SK-N-SH (cell line): ENCODE measurements around the gene HMG20A. TPM values are rescaled to one million over a fixed set of nuclear protein-coding genes. Genes with fewer than 3 reads are reported as not detected.
A peak's percentile ranks its signal among the peaks of the same experiment; 100 is the strongest.

ENCODE experiments used
- CTCF ChIA-PET: fragments of 300-600, 350-600 bp; formaldehyde crosslinking; extraction: SDS; loops from one replicate; lab custom pipeline; 2021; lab: Yijun Ruan, JAX
- POLR2A ChIA-PET: fragments of 350-600 bp; sonication (Branson Sonifier 250); formaldehyde crosslinking; extraction: SDS; loops from one replicate; lab custom pipeline; 2020; ENCODE audit warnings: antibody characterized with exemption, inconsistent platforms; lab: Yijun Ruan, JAX
- DNase-seq: peaks from one replicate; pipeline ENCODE4 v3.0.0; 2012
- H2AFZ ChIP-seq: fragments of 200-600 bp; sonication (generic); 2 replicates; pipeline ENCODE4 v1.8.1; 2016; ENCODE audit warnings: antibody characterized with exemption, mild to moderate bottlenecking, low read depth
- H3F3A ChIP-seq: fragments of 200-600 bp; sonication (generic); replicated peaks from 2 replicates; pipeline ENCODE3; 2016; ENCODE audit warnings: antibody characterized with exemption, mild to moderate bottlenecking; ENCODE audit not compliant: insufficient read depth
- H3K27ac ChIP-seq, 2 experiments: fragments of 200-500 bp in 1 of 2; fragments of 200-600 bp in 1 of 2; sonication (Bioruptor generic) in 1 of 2; sonication (generic), shearing (Covaris generic) in 1 of 2; 2 replicates each; pipeline versions ENCODE4 v1.5.1 to v1.6.1; 2014 to 2016; ENCODE audit warnings: low read depth in 2 of 2, inconsistent platforms in 1 of 2, low read length in 1 of 2, mild to moderate bottlenecking in 1 of 2, mixed read lengths in 1 of 2
- H3K27me3 ChIP-seq: fragments of 200-600 bp; sonication (generic), shearing (Covaris generic); 2 replicates; pipeline ENCODE4 v1.6.1; 2016; ENCODE audit warnings: mixed run types; ENCODE audit not compliant: insufficient read depth
- H3K36me3 ChIP-seq, 2 experiments: fragments of 200-500 bp in 1 of 2; fragments of 200-600 bp in 1 of 2; sonication (Bioruptor generic) in 1 of 2; sonication (generic) in 1 of 2; replicated peaks in 1 of 2; 2 replicates each; pipeline versions ENCODE3 to v1.5.1; 2014 to 2016; ENCODE audit warnings: low read length in 1 of 2, mild to moderate bottlenecking in 1 of 2; ENCODE audit not compliant: insufficient read depth in 2 of 2, control insufficient read depth in 1 of 2
- H3K4me1 ChIP-seq, 2 experiments: fragments of 200-500 bp in 1 of 2; fragments of 200-600 bp in 1 of 2; sonication (Bioruptor generic) in 1 of 2; sonication (generic), shearing (Covaris generic) in 1 of 2; 2 replicates each; pipeline versions ENCODE4 v1.5.1 to v1.6.1; 2014 to 2016; ENCODE audit warnings: low read depth in 1 of 2, low read length in 1 of 2, mixed run types in 1 of 2; ENCODE audit not compliant: insufficient read depth in 2 of 2, control insufficient read depth in 1 of 2
- H3K4me2 ChIP-seq: fragments of 200-600 bp; sonication (generic), shearing (Covaris generic); 2 replicates; pipeline ENCODE4 v1.6.1; 2017; ENCODE audit warnings: mixed run types
- H3K4me3 ChIP-seq, 2 experiments: fragments of 200-500 bp in 1 of 2; fragments of 200-600 bp in 1 of 2; sonication (Bioruptor generic) in 1 of 2; sonication (generic), shearing (Covaris generic) in 1 of 2; 2 replicates each; pipeline versions ENCODE4 v1.5.1 to v1.8.1; 2014 to 2016; ENCODE audit warnings: low read depth in 2 of 2, inconsistent platforms in 1 of 2, low read length in 1 of 2, mild to moderate bottlenecking in 1 of 2, mixed read lengths in 1 of 2, moderate library complexity in 1 of 2
- H3K79me2 ChIP-seq: fragments of 200-600 bp; sonication (generic); 2 replicates; pipeline ENCODE4 v1.8.1; 2017; ENCODE audit warnings: mild to moderate bottlenecking; ENCODE audit not compliant: insufficient read depth
- H3K9ac ChIP-seq: fragments of 200-600 bp; sonication (generic); 2 replicates; pipeline ENCODE4 v1.6.1; 2017; ENCODE audit warnings: mixed run types
- H3K9me2 ChIP-seq: fragments of 200-600 bp; sonication (generic); 2 replicates; pipeline ENCODE4 v1.6.1; 2017; ENCODE audit warnings: mixed run types
- H3K9me3 ChIP-seq: fragments of 200-600 bp; sonication (generic); 2 replicates; pipeline ENCODE4 v1.6.1; 2017; ENCODE audit warnings: mixed run types, mild to moderate bottlenecking, moderate library complexity
- H4K20me1 ChIP-seq: fragments of 200-600 bp; sonication (generic); 2 replicates; pipeline ENCODE4 v1.6.1; 2017; ENCODE audit warnings: mild to moderate bottlenecking, mixed run types; ENCODE audit not compliant: insufficient read depth
- CTCF ChIP-seq: fragments of 200-600 bp; sonication (generic); IDR thresholded peaks from 2 replicates; pipeline ENCODE4 v1.6.1; 2017; ENCODE audit warnings: antibody characterized with exemption, mild to moderate bottlenecking, moderate library complexity
- EP300 ChIP-seq, 2 experiments: IDR thresholded peaks; 2 replicates each; pipeline versions ENCODE4 v1.4.0 to v1.6.1; 2012; ENCODE audit warnings: borderline replicate concordance in 1 of 2, low read depth in 1 of 2, low read length in 1 of 2
- EZH2phosphoT487 ChIP-seq: fragments of 200-600 bp; sonication (generic); IDR thresholded peaks from 2 replicates; pipeline ENCODE4 v1.6.1; 2017; ENCODE audit warnings: low read depth, mixed run types, mild to moderate bottlenecking, antibody characterized with exemption, moderate library complexity, borderline replicate concordance
- FOXM1 ChIP-seq: IDR thresholded peaks from 2 replicates; pipeline ENCODE4 v1.4.0; 2012; ENCODE audit warnings: low read depth, mild to moderate bottlenecking
- GABPA ChIP-seq: IDR thresholded peaks from 2 replicates; pipeline ENCODE4 v1.4.0; 2012; ENCODE audit warnings: low read depth, mild to moderate bottlenecking
- IRF3 ChIP-seq: fragments of 150-350 bp; IDR thresholded peaks from 2 replicates; pipeline ENCODE4 v1.6.1; 2016; ENCODE audit warnings: mild to moderate bottlenecking, low read depth, low read length
- JUND ChIP-seq: IDR thresholded peaks from 2 replicates; pipeline ENCODE4 v1.4.0; 2012
- MAX ChIP-seq: IDR thresholded peaks from 2 replicates; pipeline ENCODE4 v1.4.0; 2012; ENCODE audit warnings: low read depth
- MEF2A ChIP-seq: IDR thresholded peaks from 2 replicates; pipeline ENCODE4 v1.4.0; 2012; ENCODE audit warnings: low read depth, borderline replicate concordance
- MXI1 ChIP-seq: IDR thresholded peaks from 2 replicates; pipeline ENCODE4 v1.6.1; 2012; ENCODE audit warnings: mild to moderate bottlenecking, low read depth, low read length, improper control_type of control experiment
- NFIC ChIP-seq: IDR thresholded peaks from 2 replicates; pipeline ENCODE4 v1.4.0; 2012; ENCODE audit warnings: borderline replicate concordance
- POLR2AphosphoS5 ChIP-seq: IDR thresholded peaks from 2 replicates; pipeline ENCODE4 v1.6.1; 2012; ENCODE audit warnings: low read depth, low read length
- RAD21 ChIP-seq: IDR thresholded peaks from 2 replicates; pipeline ENCODE4 v1.6.1; 2012; ENCODE audit warnings: mild to moderate bottlenecking, low read length
- RCOR1 ChIP-seq: fragments of 150-350 bp; IDR thresholded peaks from 2 replicates; pipeline ENCODE4 v1.6.1; 2017; ENCODE audit warnings: antibody characterized with exemption, low read length
- REST ChIP-seq: IDR thresholded peaks from 2 replicates; pipeline ENCODE4 v1.6.1; 2012; ENCODE audit warnings: mild to moderate bottlenecking, low read depth, low read length, moderate library complexity
- RFX5 ChIP-seq: IDR thresholded peaks from 2 replicates; pipeline ENCODE4 v1.6.1; 2012; ENCODE audit warnings: mild to moderate bottlenecking, improper control_type of control experiment, low read length
- SIN3A ChIP-seq: IDR thresholded peaks from 2 replicates; pipeline ENCODE4 v1.6.1; 2012; ENCODE audit warnings: low read depth, mild to moderate bottlenecking, low read length, moderate library complexity, borderline replicate concordance
- SMC3 ChIP-seq: IDR thresholded peaks from 2 replicates; pipeline ENCODE4 v1.6.1; 2012; ENCODE audit warnings: low read depth, low read length, improper control_type of control experiment
- TAF1 ChIP-seq: IDR thresholded peaks from 2 replicates; pipeline ENCODE4 v1.6.1; 2012; ENCODE audit warnings: low read depth, mild to moderate bottlenecking, low read length, moderate library complexity, borderline replicate concordance
- TCF12 ChIP-seq: IDR thresholded peaks from 2 replicates; pipeline ENCODE4 v1.4.0; 2012
- TEAD4 ChIP-seq: IDR thresholded peaks from 2 replicates; pipeline ENCODE4 v1.4.0; 2012; ENCODE audit warnings: mild to moderate bottlenecking, borderline replicate concordance; ENCODE audit not compliant: insufficient read depth
- USF1 ChIP-seq: IDR thresholded peaks from 2 replicates; pipeline ENCODE4 v1.4.0; 2012; ENCODE audit warnings: low read depth, borderline replicate concordance
- YY1 ChIP-seq: IDR thresholded peaks from 2 replicates; pipeline ENCODE4 v1.4.0; 2012; ENCODE audit warnings: low read depth, mild to moderate bottlenecking
- ZBTB33 ChIP-seq: IDR thresholded peaks from 2 replicates; pipeline ENCODE4 v1.4.0; 2012; ENCODE audit warnings: low read depth, borderline replicate concordance
- WGBS: methylation state at CpG from one replicate; pipeline ENCODE4 v1.1.6; 2017; ENCODE audit warnings: low lambda C conversion rate; 5-methylcytosine and 5-hydroxymethylcytosine counted together
- polyA plus RNA-seq, 3 experiments: library from polyadenylated mRNA; depleted of rRNA; stranded (reverse); fragments of >200 nt; gene quantifications; 2 replicates each; pipeline ENCODE4 v1.2.3, GENCODE V29; 2012

HMG20A gene
- polyA plus RNA-seq, 1 of the 3 experiments (the other 2 are of a cell fraction): 27.7 TPM

- Histone ChIP-seq H3K79me2 (no peaks in the 10 kb centered on the region), H3K4me2 (peak overlapping the region; percentile 63; the same call in 1 of the 2 replicates), H3K27me3 (no peaks in the 10 kb centered on the region), H4K20me1 (no peaks in the 10 kb centered on the region), H3K9me2 (no peaks in the 10 kb centered on the region), H3K9ac (no peak overlapping the region), H3K4me1 (peaks cover 4 to 44% of the 10 kb centered on the region in 2 experiments), H3K27ac (peak overlapping the region; percentile 53 to 74; a peak in 3 of 4 replicates), H2AFZ (no peak overlapping the region), H3F3A (peaks cover 28% of the 10 kb centered on the region), H3K36me3 (peaks cover 46 to 56% of the 10 kb centered on the region in 2 experiments), H3K9me3 (no peaks in the 10 kb centered on the region), H3K4me3 (no peak overlapping the region)
- WGBS: 20% methylated on average over 1 of the region's 1 CpG
- CTCF ChIA-PET: interaction anchor here (2.1 kb wide), 1 partner anchor 15 kb away, joined by 11 read pairs; no protein-coding TSS in a partner anchor
- POLR2A ChIA-PET: no interaction called here
- DNase-seq: no peak
- TF ChIP-seq USF1 (no peak), EZH2phosphoT487 (no peak), EP300 (IDR thresholded peaks at IDR 0.05; ENCODE audit: borderline replicate concordance in 1 of 2, low read depth in 1 of 2, low read length in 1 of 2) (peak in 1 of 2 experiments; percentile 53; a peak in 1 of 4 replicates), POLR2AphosphoS5 (no peak; the same call in 1 of the 2 replicates), RCOR1 (no peak), JUND (peak; percentile 60), CTCF (no peak), SIN3A (no peak), IRF3 (no peak), TCF12 (peak; percentile 61), MEF2A (no peak), GABPA (no peak), RFX5 (no peak), REST (no peak), SMC3 (no peak), MAX (0 out of 2 replicates have a peak, but pooled peaks have one; percentile 14), YY1 (no peak), TEAD4 (0 out of 2 replicates have a peak, but pooled peaks have one; percentile 28), ZBTB33 (no peak), FOXM1 (no peak), RAD21 (no peak), TAF1 (no peak), MXI1 (no peak), NFIC (peak; percentile 87)
These were observed 61.0 kb downstream of the HMG20A start for GRCh38 chr15:77481670-77482069.
